ENCODE results near the gene RALY. TPM values are rescaled to one million over a fixed set of nuclear protein-coding genes. Genes with fewer than 3 reads are reported as not detected.

The RALY gene
- total RNA-seq, 1 experiment from 2014 or later: 219 TPM

GRCh38 chr20:34108616-34109174, 115.0 kb downstream of the RALY start:
- no peak overlapping the region for H2AFZ ChIP-seq
- DNase-seq: no peak
- no TSS peak for BruUV-seq (replicated peaks)
- no peak for TF ChIP-seq CTCF (conservative IDR thresholded peaks at IDR 0.05)
- peak overlapping the region; percentile 16; the same call in 1 of the 2 replicates for H3K4me3 ChIP-seq
- CTCF ChIA-PET: interaction anchor here (0.7 kb wide), 1 partner anchor 1319 kb away, joined by 4 read pairs; no protein-coding TSS in a partner anchor
- H3K27ac ChIP-seq: no peak overlapping the region
- H3K4me2 ChIP-seq: peak overlapping the region; percentile 93
- H3K9me2 ChIP-seq (ENCODE audit: insufficient read depth): no peaks in the 10 kb centered on the region
- intact Hi-C loops (cut with micrococcal nuclease; ENCODE audit: unreplicated experiment): no loop called here
- H3K9me3 ChIP-seq (ENCODE audit: insufficient read depth, low read depth): no peaks in the 10 kb centered on the region
- H3K4me1 ChIP-seq (replicated peaks; ENCODE audit: insufficient read depth): peaks cover 27% of the 10 kb centered on the region
- H3K36me3 ChIP-seq (ENCODE audit: low read depth): peaks cover 57% of the 10 kb centered on the region
- H3K79me2 ChIP-seq (ENCODE audit: low read depth): peaks cover 83% of the 10 kb centered on the region
- no peaks in the 10 kb centered on the region for H3K27me3 ChIP-seq (ENCODE audit: insufficient read depth, low read depth)
- POLR2A ChIA-PET (ENCODE audit: unreplicated experiment): interaction anchor here (0.7 kb wide), 1 partner anchor 92 kb away, joined by 4 read pairs; no protein-coding TSS in a partner anchor
- peaks cover 35% of the 10 kb centered on the region for H3F3A ChIP-seq (ENCODE audit: insufficient read depth, low read depth)
- peaks cover 72% of the 10 kb centered on the region for H4K20me1 ChIP-seq (ENCODE audit: insufficient read depth)

- H3K4me3 ChIP-seq: peak overlapping the region; percentile 78; the same call in 1 of the 2 replicates
- H3K36me3 ChIP-seq (ENCODE audit: low read depth): peaks cover 53% of the 10 kb centered on the region
- peak overlapping the region; percentile 93 for H3K4me2 ChIP-seq
- intact Hi-C loops (cut with micrococcal nuclease; ENCODE audit: unreplicated experiment): no loop called here
- no peak for DNase-seq
- H4K20me1 ChIP-seq (ENCODE audit: insufficient read depth): peaks cover 65% of the 10 kb centered on the region
- no peaks in the 10 kb centered on the region for H3K27me3 ChIP-seq (ENCODE audit: insufficient read depth, low read depth)
- H2AFZ ChIP-seq: no peak overlapping the region
- no peaks in the 10 kb centered on the region for H3K9me2 ChIP-seq (ENCODE audit: insufficient read depth)
- ChIA-PET CTCF (interaction anchor here (0.5 kb wide), 1 partner anchor 1626 kb away, joined by 6 read pairs; no protein-coding TSS in a partner anchor), POLR2A (ENCODE audit: unreplicated experiment) (interaction anchor here (0.7 kb wide), 1 partner anchor 92 kb away, joined by 4 read pairs; no protein-coding TSS in a partner anchor)
- H3K79me2 ChIP-seq (ENCODE audit: low read depth): peaks cover 76% of the 10 kb centered on the region
- peaks cover 30% of the 10 kb centered on the region for H3F3A ChIP-seq (ENCODE audit: insufficient read depth, low read depth)
- H3K4me1 ChIP-seq (replicated peaks; ENCODE audit: insufficient read depth): peaks cover 27% of the 10 kb centered on the region
- no peak for TF ChIP-seq CTCF (conservative IDR thresholded peaks at IDR 0.05)
- TF ChIP-seq EZH2 (IDR thresholded peaks at IDR 0.05; ENCODE audit: low read depth): no peak
- H3K9me3 ChIP-seq (ENCODE audit: insufficient read depth, low read depth): no peaks in the 10 kb centered on the region
- H3K27ac ChIP-seq: no peak overlapping the region
- no TSS peak for BruUV-seq (replicated peaks)
Measured at GRCh38 chr20:34109442-34109841, 115.7 kb downstream of the RALY start.

- ChIA-PET CTCF (interaction anchor here (0.5 kb wide), 1 partner anchor 1627 kb away, joined by 6 read pairs; no protein-coding TSS in a partner anchor), POLR2A (ENCODE audit: unreplicated experiment) (no interaction called here)
- Histone ChIP-seq H3K27me3 (ENCODE audit: insufficient read depth, low read depth) (no peaks in the 10 kb centered on the region), H3K9me3 (ENCODE audit: insufficient read depth, low read depth) (no peaks in the 10 kb centered on the region), H3K9me2 (ENCODE audit: insufficient read depth) (no peaks in the 10 kb centered on the region), H3K4me3 (peak overlapping the region; percentile 78), H4K20me1 (ENCODE audit: insufficient read depth) (peaks cover 57% of the 10 kb centered on the region), H3K4me2 (peak overlapping the region; percentile 93), H3K79me2 (ENCODE audit: low read depth) (peaks cover 69% of the 10 kb centered on the region), H2AFZ (no peak overlapping the region), H3K36me3 (ENCODE audit: low read depth) (peaks cover 46% of the 10 kb centered on the region), H3K4me1 (replicated peaks; ENCODE audit: insufficient read depth) (peaks cover 27% of the 10 kb centered on the region), H3F3A (ENCODE audit: insufficient read depth, low read depth) (peaks cover 23% of the 10 kb centered on the region), H3K27ac (no peak overlapping the region)
- BruUV-seq (replicated peaks): no TSS peak
- intact Hi-C loops (cut with micrococcal nuclease; ENCODE audit: unreplicated experiment): loop anchor here (5.0 kb wide), 2 partner anchors 323 to 378 kb away; partner anchors contain the start of gene ZNF341
- TF ChIP-seq EZH2 (IDR thresholded peaks at IDR 0.05; ENCODE audit: low read depth) (no peak), CTCF (conservative IDR thresholded peaks at IDR 0.05) (no peak)
- DNase-seq: no peak
Measured at GRCh38 chr20:34110025-34110744, 116.5 kb downstream of the RALY start.
